Posterior cingulate gyrus (tissue), 11 donors: ENCODE data around the gene LASP1NB.
"Not testable (repeated sequence)": the region's sequence is repeated elsewhere in the genome, so short reads cannot be mapped to it uniquely, and the experiment has no call there.

Experiments
- DNase-seq, 10 donors: peaks; one replicate each; pipeline versions ENCODE4 v3.0.0 to v3.0.0-alpha.2; 2020 to 2021; ENCODE audit warnings: mixed read lengths in 3 of 10
- intact Hi-C: fragments of 100-400 bp; cut with DNase I; formaldehyde crosslinking; loops from one replicate; pipeline ENCODE4 v1.15.1; 2023

Gene LASP1NB

GRCh38 chr17:38896346-38896954, 29.0 kb upstream of the LASP1NB start:
- no peak for DNase-seq
- intact Hi-C loops, result no loop called here

- intact Hi-C loops, result no loop called here
- peak in 1 of 10 donors; percentile 79 for DNase-seq
These were observed 28.2 kb upstream of the LASP1NB start for GRCh38 chr17:38897176-38897575.

GRCh38 chr17:38897671-38898290, 27.6 kb upstream of the LASP1NB start:
- no peak for DNase-seq
- intact Hi-C loops, result no loop called here

- intact Hi-C loops, result no loop called here
These were observed 27.1 kb upstream of the LASP1NB start for GRCh38 chr17:38898291-38898679.

GRCh38 chr17:38898812-38899348, 26.5 kb upstream of the LASP1NB start:
- DNase-seq, result no peak
- intact Hi-C loops, result no loop called here

More at GRCh38 chr17:38898291-38898679, 27.1 kb upstream of the LASP1NB start:
- DNase-seq, result no peak

- intact Hi-C loops, result no loop called here
- no peak for DNase-seq
These were observed 26.0 kb upstream of the LASP1NB start for GRCh38 chr17:38899421-38899820.

- no peak for DNase-seq
- intact Hi-C loops, result no loop called here
These were observed 24.3 kb upstream of the LASP1NB start for GRCh38 chr17:38900978-38901656.

GRCh38 chr17:38903404-38903803, 22.0 kb upstream of the LASP1NB start:
- intact Hi-C loops, result no loop called here
- DNase-seq, result no peak

GRCh38 chr17:38904892-38905291, 20.5 kb upstream of the LASP1NB start:
- intact Hi-C loops, result no loop called here
- DNase-seq, result peak in 1 of 10 donors; percentile 9

GRCh38 chr17:38905375-38905774, 20.0 kb upstream of the LASP1NB start:
- intact Hi-C loops, result no loop called here
- peak in 1 of 10 donors; percentile 3 for DNase-seq

GRCh38 chr17:38906460-38907228, 18.8 kb upstream of the LASP1NB start:
- intact Hi-C loops, result no loop called here
- peak in 2 of 10 donors; percentile 64 to 75 for DNase-seq

- peak in 4 of 10 donors; percentile 1 to 80 (median 53) for DNase-seq
- intact Hi-C loops, result no loop called here
These were observed 17.3 kb upstream of the LASP1NB start for GRCh38 chr17:38907930-38908675.

GRCh38 chr17:38908676-38909181, 16.7 kb upstream of the LASP1NB start:
- intact Hi-C loops, result no loop called here
- DNase-seq, result peak in 3 of 10 donors; percentile 0 to 73 (median 44)

GRCh38 chr17:38910325-38910724, 15.1 kb upstream of the LASP1NB start:
- peak in 4 of 10 donors; percentile 3 to 28 (median 12) for DNase-seq
- intact Hi-C loops, result no loop called here

- intact Hi-C loops, result no loop called here
These were observed 14.2 kb upstream of the LASP1NB start for GRCh38 chr17:38911081-38911730.

GRCh38 chr17:38911731-38912081, 13.7 kb upstream of the LASP1NB start:
- DNase-seq, result peak in 4 of 10 donors; percentile 9 to 53 (median 22)
- intact Hi-C loops, result not testable (repeated sequence)

More at GRCh38 chr17:38911081-38911730, 14.2 kb upstream of the LASP1NB start:
- DNase-seq, result peak in 4 of 10 donors; percentile 6 to 60 (median 52)

GRCh38 chr17:38912221-38912813, 13.1 kb upstream of the LASP1NB start:
- DNase-seq, result peak in 4 of 10 donors; percentile 19 to 82 (median 62)
- intact Hi-C loops, result no loop called here

- intact Hi-C loops, result no loop called here
- DNase-seq, result peak in 4 of 10 donors; percentile 11 to 70 (median 53)
These were observed 10.4 kb upstream of the LASP1NB start for GRCh38 chr17:38914741-38915638.
